Head of caudate nucleus (tissue), 42 donors: ENCODE measurements around the gene PITPNM3.
"Not testable (repeated sequence)": the region's sequence is repeated elsewhere in the genome, so short reads cannot be mapped to it uniquely, and the experiment has no call there.

Experiments
- DNase-seq, 42 donors: peaks; one replicate each; pipeline versions ENCODE4 v3.0.0 to v3.0.0-alpha.2; 2020 to 2021; ENCODE audit warnings: mixed read lengths in 7 of 42
- intact Hi-C: fragments of 100-400 bp; cut with DNase I; formaldehyde crosslinking; loops from one replicate; pipeline ENCODE4 v1.15.0; 2022

Gene PITPNM3

DNA sequence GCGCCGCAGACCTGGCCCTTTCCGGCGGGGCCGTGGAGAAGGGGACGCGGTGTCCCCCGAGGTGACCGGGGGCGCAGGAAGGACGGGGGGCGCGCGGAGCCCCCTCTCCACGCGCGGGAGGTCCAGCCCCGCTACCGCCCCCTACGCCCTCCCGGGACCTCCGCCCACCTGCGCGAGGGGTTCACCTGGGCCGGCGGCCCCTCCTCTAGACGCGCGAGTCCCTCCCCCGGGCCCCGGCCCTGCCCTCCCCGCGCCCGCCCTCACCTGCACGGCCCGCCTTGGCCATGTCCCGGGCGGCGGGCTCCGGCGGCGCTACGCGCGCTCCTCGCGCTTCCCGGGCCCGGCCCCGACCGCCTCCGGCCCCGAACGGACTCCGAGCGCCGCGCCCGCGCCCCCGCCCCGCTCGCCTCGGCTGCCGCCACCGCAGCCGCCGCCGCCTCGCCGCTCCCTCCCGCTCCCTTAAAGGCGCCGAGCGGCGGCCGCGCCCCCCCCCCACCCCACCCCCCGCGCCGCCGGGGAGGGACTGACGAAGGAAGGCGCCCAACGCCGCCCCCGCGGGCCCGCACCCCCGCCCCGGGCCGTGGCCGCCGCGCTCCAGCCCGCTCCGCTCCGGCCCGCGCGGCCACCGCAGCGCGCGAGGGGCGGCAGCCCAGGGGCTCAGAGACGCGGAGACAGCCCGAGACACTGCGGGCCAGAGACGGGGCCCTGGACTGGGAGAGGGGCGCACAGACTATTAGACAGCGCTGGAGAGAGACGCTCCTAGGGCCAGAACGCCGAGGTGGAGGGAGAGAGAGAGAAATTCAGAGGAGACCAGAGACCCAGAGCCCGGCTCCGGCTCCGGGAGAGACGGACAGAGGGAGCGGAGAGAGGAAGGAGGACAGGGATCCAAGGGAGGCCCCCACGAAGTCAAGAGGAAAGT, at the start of gene PITPNM3:
Gene PITPNM3 (minus strand): TSS at position 435 of the 919 bp plus-strand sequence. CDS start 149 bp downstream, at position 286.
- peak in 5 of 42 donors; percentile 28 to 64 (median 42) for DNase-seq
- intact Hi-C loops, result no loop called here

DNA sequence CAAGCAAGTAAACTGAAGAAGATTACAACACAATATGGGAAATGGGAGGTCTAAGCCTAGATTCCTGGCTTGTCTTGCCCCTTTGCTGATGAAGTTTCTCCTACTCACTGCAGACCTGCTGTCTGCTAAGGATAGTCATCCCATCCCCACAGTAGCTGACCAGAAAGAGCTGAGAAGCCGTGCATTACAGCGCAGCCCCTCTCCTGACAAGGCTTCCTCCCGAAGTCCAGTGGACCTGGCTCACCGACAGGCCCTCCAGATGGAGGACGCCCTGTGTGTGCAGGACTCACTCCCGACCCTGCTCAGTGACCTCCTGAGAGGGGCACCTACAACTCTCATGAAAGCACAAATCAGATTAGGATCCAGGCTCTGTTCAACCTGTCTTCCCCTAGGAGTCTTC, 48.8 kb upstream of the PITPNM3 start:
- no peak for DNase-seq
- intact Hi-C loops, result no loop called here

DNA sequence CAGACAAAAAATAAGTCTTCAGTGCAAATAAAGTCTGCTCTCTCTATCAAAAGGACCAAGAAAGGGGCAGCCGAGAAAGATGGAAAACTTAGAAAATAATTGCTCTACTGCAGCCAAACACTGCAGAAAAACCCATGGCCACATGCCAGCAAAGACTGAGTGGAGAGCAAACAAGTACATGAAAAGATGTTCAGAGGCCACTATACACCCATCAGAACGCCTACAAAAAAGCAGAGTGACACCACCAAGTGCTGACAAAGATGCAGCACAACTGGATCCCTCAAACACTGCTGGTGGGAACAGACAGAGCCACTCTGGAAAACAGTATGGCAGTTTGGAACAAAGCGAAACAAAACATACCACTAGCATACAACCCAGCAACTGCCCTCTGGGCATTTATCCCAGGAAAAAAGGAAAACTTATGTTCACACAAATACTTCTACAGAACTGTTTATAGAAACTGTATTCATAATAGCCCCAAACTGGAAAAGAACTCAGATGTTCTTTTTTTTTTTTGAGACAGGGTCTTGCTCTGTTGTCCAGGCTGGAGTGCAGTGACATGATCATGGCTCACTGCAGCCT, 47.5 kb upstream of the PITPNM3 start:
- DNase-seq, result peak in 7 of 42 donors; percentile 11 to 51 (median 18)

DNA sequence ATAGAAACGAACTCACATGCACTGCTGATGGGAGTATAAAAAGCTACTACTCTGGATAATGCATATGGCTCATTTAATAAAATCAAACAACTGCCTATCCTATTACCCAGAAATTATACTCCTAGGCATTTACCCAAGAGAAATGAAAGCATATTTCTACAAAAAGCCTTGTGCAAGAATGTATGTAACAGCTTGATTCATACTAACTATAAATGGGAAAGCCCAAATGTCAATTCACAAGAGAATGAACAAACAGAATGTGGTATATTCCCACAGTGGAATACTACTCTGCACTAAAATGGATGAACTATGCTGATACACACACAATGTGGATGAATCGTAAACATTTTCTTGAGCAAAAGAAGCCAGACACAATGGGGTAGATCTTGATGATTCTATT, 45.8 kb upstream of the PITPNM3 start:
- DNase-seq, result no peak
- intact Hi-C loops, result no loop called here

More for the DNA sequence above, 47.5 kb upstream of the PITPNM3 start:
- intact Hi-C loops, result no loop called here

DNA sequence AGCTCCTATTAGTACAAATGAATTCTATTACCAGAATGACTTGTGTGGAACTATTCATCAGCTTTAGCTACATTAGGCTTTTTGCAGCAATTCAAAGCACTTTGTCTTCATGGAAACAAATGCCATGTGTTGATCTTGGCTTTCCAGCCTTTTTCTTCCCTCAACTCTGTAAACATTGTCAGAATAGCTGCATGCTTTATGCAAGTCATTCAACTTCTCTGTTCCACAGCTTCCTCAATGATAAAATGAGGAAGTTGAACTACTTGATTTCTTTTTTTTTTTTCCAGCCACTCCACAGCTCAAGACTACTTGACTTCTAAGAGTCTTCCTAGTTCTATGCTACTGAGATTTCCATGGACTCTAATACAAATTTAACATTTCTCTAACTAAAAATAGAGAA, 43.0 kb upstream of the PITPNM3 start:
- peak in 1 of 42 donors; percentile 46 for DNase-seq
- intact Hi-C loops, result no loop called here

DNA sequence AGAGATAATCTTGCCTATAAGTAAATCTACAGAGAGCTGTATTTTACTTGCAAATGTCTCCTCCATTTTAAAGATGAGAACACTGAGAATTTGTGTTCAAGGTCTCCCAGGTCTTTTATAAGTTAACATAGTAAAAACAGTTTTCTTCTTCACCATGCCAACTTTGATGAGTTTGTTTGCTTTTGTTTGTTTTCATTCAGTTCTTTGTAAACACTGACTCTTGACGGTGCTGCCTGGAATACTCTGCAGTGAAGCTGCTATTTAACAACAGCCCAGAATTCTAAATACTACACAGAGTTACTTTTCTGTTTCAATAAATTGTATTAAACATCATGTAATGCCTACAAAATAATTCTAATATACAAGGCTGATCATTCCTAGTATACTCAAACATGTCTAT, 41.4 kb upstream of the PITPNM3 start:
- DNase-seq, result no peak
- intact Hi-C loops, result no loop called here

DNA sequence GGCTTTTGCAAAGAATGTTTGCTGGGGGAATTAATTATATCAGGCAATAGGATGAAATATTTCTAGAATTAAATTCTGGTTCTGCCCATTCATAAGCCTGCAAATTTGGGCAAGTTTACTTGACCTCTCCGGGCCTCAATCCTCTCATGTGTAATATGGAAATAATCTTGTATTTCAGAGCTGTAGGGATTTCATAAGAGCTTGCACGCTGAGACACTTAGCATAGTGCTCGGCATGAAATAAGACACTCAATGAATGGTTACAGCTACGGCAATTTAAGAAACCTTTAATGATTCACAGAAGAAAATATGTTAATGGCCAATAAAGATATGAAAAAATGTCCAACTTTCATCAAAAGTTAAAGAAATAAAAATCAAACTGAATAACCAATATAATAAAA, 40.6 kb upstream of the PITPNM3 start:
- intact Hi-C loops, result no loop called here
- DNase-seq, result no peak

DNA sequence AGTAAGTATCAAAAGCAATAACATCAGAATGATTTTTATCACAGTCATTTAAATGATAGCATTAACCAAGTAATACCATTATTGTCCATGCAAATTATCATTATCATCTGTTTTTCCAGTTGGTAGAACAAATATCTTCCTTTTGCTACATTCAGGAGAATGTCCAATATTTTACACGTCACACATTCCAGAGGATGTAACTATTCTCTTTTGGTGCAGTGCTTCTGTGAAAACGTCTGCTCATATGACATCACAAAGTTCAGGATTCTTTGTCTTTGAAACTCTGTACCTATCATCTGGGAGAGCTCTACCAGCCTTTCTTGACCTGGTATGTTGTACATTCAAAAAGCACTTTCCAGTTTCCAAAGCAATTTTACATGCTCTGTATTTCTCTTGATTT, 40.2 kb upstream of the PITPNM3 start:
- no peak for DNase-seq
- intact Hi-C loops, result no loop called here

DNA sequence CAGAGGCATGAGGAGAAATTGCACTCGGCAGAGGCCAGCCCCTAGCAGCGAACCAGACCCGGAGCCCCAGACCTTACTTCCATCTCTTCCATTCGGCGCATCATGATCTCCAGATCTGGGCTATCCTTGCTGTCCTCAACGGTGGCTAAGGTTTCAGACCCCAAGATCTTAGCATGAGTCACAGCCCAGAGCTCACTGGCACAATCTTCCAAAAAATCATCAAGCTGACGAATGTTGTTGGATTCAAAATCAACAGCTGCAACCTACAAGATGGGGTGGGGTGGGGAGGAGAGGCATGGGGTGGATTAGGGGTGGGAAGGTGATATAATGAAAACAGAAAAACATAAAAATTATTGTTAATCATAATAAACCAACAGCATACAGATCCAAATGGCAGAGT, 39.7 kb upstream of the PITPNM3 start:
- no peak for DNase-seq
- intact Hi-C loops, result no loop called here

DNA sequence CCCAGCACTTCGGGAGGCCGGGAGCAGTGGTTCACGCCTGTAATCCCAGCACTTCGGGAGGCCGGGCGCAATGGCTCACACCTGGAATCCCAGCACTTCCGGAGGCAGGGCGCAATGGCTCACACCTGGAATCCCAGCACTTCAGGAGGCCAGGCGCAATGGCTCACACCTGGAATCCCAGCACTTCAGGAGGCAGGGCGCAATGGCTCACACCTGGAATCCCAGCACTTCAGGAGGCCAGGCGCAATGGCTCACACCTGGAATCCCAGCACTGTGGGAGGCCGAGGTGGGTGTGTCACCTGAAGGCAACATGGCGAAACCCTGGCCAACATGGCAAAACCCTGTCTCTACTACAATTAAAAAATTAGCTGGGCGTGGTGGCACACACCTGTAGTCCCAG, 37.0 kb upstream of the PITPNM3 start:
- intact Hi-C loops, DNase-seq: not testable (repeated sequence)

DNA sequence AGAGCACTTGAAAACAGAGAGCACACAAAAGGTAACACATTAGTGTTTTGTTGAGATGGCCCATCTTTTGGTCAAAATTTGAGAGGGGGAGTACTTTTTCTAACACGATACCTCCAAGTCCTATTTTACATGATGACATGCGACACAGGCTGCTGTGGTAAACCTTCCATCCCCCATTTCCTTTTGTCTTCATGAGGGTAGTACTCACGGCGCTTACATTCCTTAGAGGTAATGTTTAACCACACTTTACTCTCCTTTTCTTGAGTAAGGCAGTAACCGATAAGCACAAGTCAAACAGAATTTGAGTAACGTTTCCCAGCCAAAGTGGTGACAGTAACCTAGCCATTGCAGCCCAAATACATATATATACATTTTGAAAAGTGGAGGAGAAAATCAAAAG, 35.8 kb upstream of the PITPNM3 start:
- intact Hi-C loops, result no loop called here
- DNase-seq, result no peak

DNA sequence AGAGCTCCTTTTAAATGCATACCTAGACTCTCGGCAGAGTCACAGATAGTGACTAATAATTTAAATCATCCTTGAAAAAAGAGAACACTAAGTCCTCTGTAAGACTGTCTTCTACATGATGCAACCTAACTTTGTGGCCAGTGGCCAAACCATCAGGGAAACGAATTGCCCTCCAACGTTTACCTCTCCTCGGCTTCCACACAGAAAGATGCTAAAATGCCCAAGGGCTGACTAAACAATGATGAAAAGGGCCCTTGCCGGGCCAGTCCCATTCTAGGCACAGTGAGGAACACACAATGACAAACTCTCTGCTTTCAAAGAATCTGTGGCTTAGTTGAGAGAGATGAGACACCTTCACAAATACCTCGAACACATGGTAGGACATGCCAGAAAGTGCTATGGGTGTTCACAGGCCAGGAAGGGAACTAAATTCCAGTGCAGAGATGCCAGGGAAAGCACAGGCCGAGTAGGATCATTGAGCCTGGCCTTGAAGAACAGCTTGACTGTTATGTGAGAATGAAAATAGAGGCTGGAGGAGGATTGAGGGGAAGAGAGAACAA, 35.3 kb upstream of the PITPNM3 start:
- no peak for DNase-seq
- intact Hi-C loops, result no loop called here

DNA sequence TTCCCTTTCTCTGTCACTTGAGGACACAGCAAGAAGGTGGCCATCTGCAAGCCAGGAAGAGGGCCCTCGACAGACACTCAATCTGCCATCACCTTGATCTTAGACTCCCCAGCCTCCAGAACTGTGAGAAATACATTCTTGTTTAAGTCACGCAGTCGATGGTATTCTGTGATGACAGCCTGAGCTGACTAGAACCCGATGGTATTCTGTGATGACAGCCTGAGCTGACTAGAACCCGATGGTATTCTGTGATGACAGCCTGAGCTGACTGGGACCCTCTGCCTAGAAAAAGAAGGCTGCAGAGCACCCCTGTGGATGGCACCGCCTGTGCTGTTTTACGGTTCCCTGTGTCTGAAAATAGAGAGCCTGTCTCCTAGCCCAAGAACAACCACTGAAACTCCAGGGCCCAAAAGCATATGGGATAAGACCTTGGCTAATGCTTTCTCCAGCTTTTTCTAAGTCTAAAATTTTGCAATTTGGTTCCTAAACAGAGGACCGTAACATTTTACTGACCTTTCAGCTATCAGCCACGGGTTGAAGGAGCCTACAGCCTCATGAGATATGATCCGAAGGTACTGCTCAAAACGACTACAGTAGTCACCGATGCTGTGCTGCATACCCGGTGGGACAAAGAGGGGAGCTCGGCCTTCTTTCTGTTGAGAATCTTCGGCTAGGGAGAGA, 33.1 kb upstream of the PITPNM3 start:
- no peak for DNase-seq
- intact Hi-C loops, result no loop called here

DNA sequence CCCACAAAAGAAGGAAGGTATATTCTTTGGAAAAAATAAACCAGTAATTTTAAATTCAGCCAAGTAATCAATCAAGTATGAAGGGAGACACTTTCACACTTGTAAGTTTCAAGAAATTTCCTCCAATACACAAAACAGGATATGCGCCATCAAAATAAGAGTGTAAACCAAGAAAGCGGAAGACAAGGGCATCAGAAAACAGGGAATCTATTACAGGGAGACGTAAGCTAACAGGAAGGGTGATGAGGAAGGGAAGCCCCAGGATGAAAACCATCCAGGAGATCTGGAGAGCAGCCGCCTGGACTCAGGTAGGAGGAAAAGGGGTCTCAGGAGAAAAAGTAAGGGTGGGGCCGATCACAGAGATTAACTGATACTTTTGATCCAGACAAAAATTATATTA, 31.8 kb upstream of the PITPNM3 start:
- intact Hi-C loops, result no loop called here
- DNase-seq, result no peak

DNA sequence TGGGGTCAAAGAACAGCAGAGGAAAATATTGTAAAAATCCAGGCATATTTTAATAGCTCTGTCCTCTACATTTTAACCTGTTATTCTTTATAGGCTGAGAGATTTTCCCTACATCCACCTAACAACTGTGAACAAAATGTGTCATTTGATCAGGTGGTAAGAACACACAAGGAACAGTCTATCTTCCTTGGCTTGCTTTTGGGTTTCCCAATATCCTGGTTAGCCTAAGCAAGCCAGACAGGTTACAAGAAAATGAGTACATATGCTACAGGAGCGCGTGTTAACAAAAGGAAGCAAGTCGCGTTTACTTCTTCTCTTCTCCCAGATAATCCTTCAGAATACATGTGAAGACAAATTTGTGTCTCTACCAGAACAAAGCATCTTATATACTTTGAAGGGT, 31.0 kb upstream of the PITPNM3 start:
- DNase-seq, result no peak
- intact Hi-C loops, result no loop called here

DNA sequence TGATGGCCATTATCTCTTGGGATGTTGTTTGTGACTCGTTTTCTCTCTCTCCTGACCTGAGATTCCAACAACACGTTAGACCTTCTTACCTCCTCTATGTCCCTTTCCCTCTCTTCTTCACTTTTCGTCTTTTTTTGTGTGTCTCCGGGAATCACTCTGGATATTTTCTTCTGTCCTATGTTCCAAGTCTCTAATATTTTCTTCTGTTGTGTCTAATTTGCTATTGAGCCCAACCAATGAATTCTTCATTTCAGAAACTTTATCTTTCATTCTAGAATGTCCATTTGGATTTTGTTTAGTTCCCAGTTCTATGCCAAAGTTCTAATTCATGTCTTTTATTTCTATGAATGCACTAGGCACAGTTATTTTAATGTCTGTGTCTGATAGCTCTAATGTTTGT, 27.1 kb upstream of the PITPNM3 start:
- no peak for DNase-seq
- intact Hi-C loops, result no loop called here

DNA sequence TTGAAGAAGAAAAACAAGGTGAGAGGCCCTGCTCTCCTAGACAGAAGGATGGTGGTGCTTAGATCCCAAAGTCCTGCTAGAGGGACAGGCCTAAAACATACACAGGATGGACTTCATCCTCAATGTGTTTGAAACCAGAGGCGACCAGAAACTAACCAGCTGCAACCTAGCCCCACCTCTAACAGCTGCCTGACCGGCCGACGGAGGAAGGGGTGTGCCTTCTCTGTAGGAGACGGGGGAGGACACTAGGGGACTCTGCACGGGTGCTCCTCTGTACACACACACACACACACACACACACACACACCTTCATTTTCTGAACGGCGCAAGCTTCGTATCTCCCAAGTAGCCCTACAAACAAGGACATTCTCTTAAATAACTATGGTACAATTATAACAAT, 24.3 kb upstream of the PITPNM3 start:
- intact Hi-C loops, result no loop called here

DNA sequence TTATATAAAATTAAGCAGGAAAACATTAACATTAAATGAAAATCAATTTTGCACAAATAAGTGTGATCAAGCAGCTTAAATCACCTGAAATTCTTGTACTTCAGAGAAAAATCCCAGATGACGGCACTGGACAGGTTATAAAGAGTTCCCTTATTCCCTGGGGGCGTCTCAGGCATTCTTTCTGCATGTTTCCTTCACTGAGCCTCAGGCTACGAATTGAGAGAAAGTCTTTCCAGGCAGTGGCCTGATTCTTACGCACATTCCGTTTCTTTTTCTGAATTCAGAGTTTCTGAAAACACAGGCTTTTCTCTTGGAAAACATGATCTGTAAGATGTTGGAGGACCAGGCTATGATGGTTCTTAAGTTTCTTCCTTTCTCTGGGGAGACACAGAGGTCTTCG, 22.1 kb upstream of the PITPNM3 start:
- no peak for DNase-seq
- intact Hi-C loops, result no loop called here

More for the DNA sequence above, 24.3 kb upstream of the PITPNM3 start:
- no peak for DNase-seq

DNA sequence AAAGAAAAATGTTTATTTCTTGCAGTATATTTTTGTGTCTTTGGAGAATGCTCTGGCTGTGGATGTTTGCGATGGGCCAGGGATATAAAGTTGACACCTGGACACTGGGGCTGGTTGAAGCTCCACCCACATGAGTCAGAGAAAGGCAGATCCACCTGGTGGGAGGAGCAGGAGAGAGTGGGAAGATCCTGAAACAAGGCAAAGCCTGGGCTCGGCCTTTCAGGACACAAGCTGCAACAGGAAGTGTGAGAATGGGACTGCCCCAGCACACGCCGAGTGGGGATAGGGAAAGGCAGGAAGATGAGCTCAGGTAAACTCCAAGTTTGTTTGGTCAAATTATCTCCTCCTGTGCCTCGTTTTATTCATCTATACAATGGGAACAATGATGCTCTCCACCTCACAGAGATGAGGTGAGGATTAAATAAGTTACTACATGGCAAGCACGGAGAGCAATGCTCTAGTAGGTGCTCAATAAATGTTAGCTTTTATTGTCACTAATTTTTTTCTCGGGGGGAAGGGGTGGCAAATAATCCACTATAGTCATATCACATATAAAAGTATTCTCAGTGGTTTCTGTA, 21.4 kb upstream of the PITPNM3 start:
- no peak for DNase-seq
- intact Hi-C loops, result no loop called here
